Endothelial cell of umbilical vein (primary cell): ENCODE measurements around the gene POLR1B.

Source experiments
- CTCF ChIP-seq, 2 donors: IDR thresholded peaks; 1 replicate in 1 of 2; 2 replicates in 1 of 2; pipeline ENCODE4 v1.5.1; 2011; ENCODE audit warnings: low read length in 2 of 2, mild to moderate bottlenecking in 2 of 2, moderate library complexity in 2 of 2, control low read depth in 1 of 2, inconsistent platforms in 1 of 2, low read depth in 1 of 2; ENCODE audit not compliant: insufficient read depth in 1 of 2; ENCODE audit errors: extremely low read depth in 1 of 2
- EZH2 ChIP-seq: IDR thresholded peaks from 2 replicates; pipeline ENCODE4 v1.6.1; 2012; ENCODE audit warnings: borderline replicate concordance, low read depth, mild to moderate bottlenecking, moderate library complexity, low read length, inconsistent platforms; ENCODE audit not compliant: severe bottlenecking
- FOS ChIP-seq: IDR thresholded peaks from 2 replicates; pipeline ENCODE4 v1.6.1; 2011; ENCODE audit warnings: mild to moderate bottlenecking, low read length, moderate library complexity, borderline replicate concordance; ENCODE audit not compliant: insufficient read depth
- JUN ChIP-seq: IDR thresholded peaks from 2 replicates; pipeline ENCODE4 v1.6.1; 2011; ENCODE audit warnings: borderline replicate concordance, low read depth; ENCODE audit not compliant: insufficient read length, insufficient read depth
- MAX ChIP-seq: IDR thresholded peaks from 2 replicates; pipeline ENCODE4 v1.6.1; 2011; ENCODE audit not compliant: insufficient read depth, insufficient read length
- POLR2A ChIP-seq: IDR thresholded peaks from 2 replicates; pipeline ENCODE4 v1.6.1; 2012; ENCODE audit warnings: low read depth, mild to moderate bottlenecking, control low read depth, low read length
- POLR2AphosphoS5 ChIP-seq: IDR thresholded peaks from 2 replicates; pipeline ENCODE4 v1.6.1; 2012; ENCODE audit warnings: low read depth, mild to moderate bottlenecking, control low read depth, low read length, moderate library complexity; ENCODE audit not compliant: insufficient read depth

DNA sequence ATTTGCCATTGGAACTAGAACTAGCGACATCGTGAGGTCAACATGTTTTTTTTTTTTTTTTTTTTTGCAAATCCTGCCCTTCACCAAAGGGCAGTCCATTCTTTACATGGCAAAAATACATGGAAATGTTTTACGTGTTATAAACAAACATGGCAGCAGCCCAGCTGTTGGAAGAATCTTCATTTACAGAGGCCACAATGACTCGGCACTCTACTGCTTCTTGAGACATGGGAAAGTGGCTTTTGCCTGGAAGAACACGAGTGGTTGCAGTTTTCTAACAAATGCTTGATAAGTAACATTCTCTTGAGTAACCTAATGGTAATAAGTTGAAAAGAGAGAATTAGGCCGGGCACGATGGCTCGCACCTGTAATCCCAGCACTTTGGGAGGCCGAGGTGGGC is 22.8 kb upstream of the POLR1B start:
- TF ChIP-seq CTCF (IDR thresholded peaks at IDR 0.05; ENCODE audit: extremely low read depth in 1 of 2, insufficient read depth in 1 of 2, low read depth in 1 of 2, low read length in 2 of 2) (no peak), EZH2 (no peak), POLR2A (no peak), FOS (no peak), JUN (no peak), MAX (no peak), POLR2AphosphoS5 (no peak)
